Muscle layer of colon (tissue), 2 donors: ENCODE data around the gene DOLPP1.

Source experiments
- H3K27ac ChIP-seq: one replicate; pipeline ENCODE4 v1.7.0; 2013; ENCODE audit warnings: low read depth, mild to moderate bottlenecking, low read length, moderate library complexity
- H3K27me3 ChIP-seq, 2 donors: one replicate each; pipeline ENCODE4 v1.7.0; 2013; ENCODE audit warnings: low read length in 2 of 2, mild to moderate bottlenecking in 2 of 2; ENCODE audit not compliant: insufficient read depth in 2 of 2, control insufficient read depth in 1 of 2
- H3K36me3 ChIP-seq: one replicate; pipeline ENCODE4 v1.7.0; 2013; ENCODE audit warnings: mild to moderate bottlenecking, low read length; ENCODE audit not compliant: insufficient read depth
- H3K4me1 ChIP-seq: one replicate; pipeline ENCODE4 v1.7.0; 2013; ENCODE audit warnings: mild to moderate bottlenecking, low read length; ENCODE audit not compliant: insufficient read depth
- H3K4me3 ChIP-seq, 2 donors: one replicate each; pipeline ENCODE4 v1.7.0; 2013; ENCODE audit warnings: low read length in 2 of 2, low read depth in 1 of 2, mild to moderate bottlenecking in 1 of 2, moderate library complexity in 1 of 2
- H3K9ac ChIP-seq: one replicate; pipeline ENCODE4 v1.7.0; 2013; ENCODE audit warnings: low read length
- H3K9me3 ChIP-seq: one replicate; pipeline ENCODE4 v1.7.0; 2013; ENCODE audit warnings: mild to moderate bottlenecking, low read length
- donor health status: abdominal sarcoma.
- donor health status: Adenocarcinoma of cecum.

The DOLPP1 gene

GRCh38 chr9:129042016-129042415 is 38.9 kb upstream of the DOLPP1 start:
- Histone ChIP-seq H3K9ac (no peak overlapping the region), H3K4me1 (peaks cover 13% of the 10 kb centered on the region), H3K36me3 (peaks cover 18% of the 10 kb centered on the region), H3K27ac (no peak overlapping the region), H3K9me3 (no peaks in the 10 kb centered on the region), H3K4me3 (no peak overlapping the region), H3K27me3 (no peaks in the 10 kb centered on the region)

DNA sequence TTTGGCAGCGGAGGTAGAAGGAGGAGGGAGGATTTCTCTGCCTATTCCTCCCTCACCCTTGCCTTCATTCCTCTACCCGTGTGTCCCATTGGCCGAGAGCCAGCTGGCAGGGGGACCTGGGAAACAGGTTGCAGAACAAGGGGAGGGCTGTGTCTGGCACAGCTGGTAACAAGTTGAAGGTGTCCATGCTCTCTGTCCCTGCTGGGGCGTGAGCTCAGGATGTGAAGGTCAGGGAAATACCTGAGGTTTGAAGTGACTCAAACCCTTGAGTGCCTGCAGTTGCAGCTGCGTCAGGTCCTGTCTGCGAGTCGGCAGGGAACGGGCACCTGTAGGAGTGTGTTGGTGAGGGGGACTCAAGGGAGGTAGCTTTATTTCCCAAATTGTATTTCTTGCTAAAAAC is 28.3 kb upstream of the DOLPP1 start:
- peaks cover 28% of the 10 kb centered on the region for H3K36me3 ChIP-seq
- H3K4me3 ChIP-seq, result no peak overlapping the region
- no peaks in the 10 kb centered on the region for H3K9me3 ChIP-seq
- no peaks in the 10 kb centered on the region for H3K27me3 ChIP-seq
- H3K9ac ChIP-seq, result no peak overlapping the region
- H3K4me1 ChIP-seq, result no peaks in the 10 kb centered on the region
- H3K27ac ChIP-seq, result no peak overlapping the region

DNA sequence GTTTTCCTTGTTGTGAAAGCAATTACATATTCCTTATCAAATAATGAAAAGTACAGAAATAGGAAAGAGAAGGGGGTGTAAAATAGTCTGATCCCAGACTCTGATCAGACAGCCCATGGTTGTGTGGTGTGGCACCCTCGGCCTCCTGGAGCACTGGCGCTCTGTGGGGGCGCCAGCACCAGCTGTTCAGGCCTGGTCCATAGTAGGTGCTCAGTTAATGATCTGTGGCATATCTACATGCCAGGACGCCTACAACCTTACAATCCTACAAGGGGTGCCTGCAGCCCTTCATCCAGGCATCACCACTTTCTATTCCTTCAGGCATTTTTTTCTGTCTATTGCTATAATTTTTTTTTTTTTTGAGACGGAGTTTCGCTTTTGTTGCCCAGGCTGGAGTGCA is 27.9 kb upstream of the DOLPP1 start:
- no peak overlapping the region for H3K27ac ChIP-seq
- peaks cover 25% of the 10 kb centered on the region for H3K36me3 ChIP-seq
- H3K9me3 ChIP-seq, result no peaks in the 10 kb centered on the region
- no peak overlapping the region for H3K9ac ChIP-seq
- no peaks in the 10 kb centered on the region for H3K4me1 ChIP-seq
- H3K4me3 ChIP-seq, result no peak overlapping the region
- no peaks in the 10 kb centered on the region for H3K27me3 ChIP-seq

GRCh38 chr9:129054163-129054851 is 26.6 kb upstream of the DOLPP1 start:
- Histone ChIP-seq H3K27ac (no peak overlapping the region), H3K36me3 (peaks cover 17% of the 10 kb centered on the region), H3K4me3 (no peak overlapping the region), H3K9me3 (no peaks in the 10 kb centered on the region), H3K27me3 (no peaks in the 10 kb centered on the region), H3K4me1 (no peaks in the 10 kb centered on the region), H3K9ac (no peak overlapping the region)

GRCh38 chr9:129058965-129059795 is 21.7 kb upstream of the DOLPP1 start:
- Histone ChIP-seq H3K9ac (no peak overlapping the region), H3K9me3 (no peaks in the 10 kb centered on the region), H3K27ac (no peak overlapping the region), H3K36me3 (peaks cover 29% of the 10 kb centered on the region), H3K27me3 (no peaks in the 10 kb centered on the region), H3K4me3 (no peak overlapping the region), H3K4me1 (no peaks in the 10 kb centered on the region)

DNA sequence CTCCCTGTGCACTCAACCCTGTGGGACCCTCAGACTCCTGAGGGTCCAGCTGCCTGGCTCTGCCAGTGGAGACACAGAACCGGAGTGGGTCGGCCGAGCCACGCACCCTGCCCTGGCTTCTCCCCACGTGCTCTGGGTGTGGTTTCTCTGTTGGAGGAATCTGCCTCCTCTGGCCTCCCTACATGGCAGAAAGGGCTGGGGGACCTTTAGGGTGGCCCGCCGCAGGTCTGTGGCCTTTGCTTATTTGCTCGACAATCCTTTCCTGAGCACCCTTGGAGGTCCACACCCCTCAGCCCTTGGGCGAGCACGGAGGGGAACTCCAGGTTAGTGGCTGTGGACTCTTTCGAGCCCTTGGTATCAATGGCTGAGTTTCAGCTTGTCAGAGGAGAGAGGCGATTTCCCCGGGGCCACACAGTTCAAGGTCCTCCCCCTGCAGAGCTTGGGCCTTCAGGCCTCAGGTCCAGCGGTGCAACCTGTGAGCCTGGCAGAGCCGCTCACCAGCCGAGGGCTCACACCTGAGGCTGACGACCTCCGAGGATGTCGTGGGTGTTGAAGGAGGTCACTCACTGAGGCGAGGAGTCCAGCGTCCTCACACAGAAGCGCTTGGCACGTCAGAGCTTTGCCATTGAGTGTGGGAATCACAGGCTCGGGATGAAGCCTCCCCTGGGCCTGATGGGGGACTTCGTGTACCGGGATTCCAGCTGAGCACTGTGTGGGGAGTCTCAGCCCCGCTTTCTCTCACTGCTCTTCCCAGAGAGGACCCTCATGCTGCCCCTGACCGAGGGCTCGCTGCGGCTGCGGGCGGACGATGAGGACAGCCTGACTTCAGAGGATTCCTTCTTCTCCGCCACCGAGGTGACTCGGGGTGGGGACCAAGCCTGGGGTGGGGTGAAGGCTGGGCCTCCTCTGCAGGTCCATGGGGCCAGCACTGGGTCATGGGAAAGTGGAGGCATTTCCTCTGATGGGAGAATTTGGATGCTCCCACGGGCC is 20.8 kb upstream of the DOLPP1 start:
- Histone ChIP-seq H3K4me1 (no peaks in the 10 kb centered on the region), H3K36me3 (peaks cover 29% of the 10 kb centered on the region), H3K27me3 (no peaks in the 10 kb centered on the region), H3K27ac (no peak overlapping the region), H3K9me3 (no peaks in the 10 kb centered on the region), H3K4me3 (no peak overlapping the region), H3K9ac (no peak overlapping the region)

- H3K4me3 ChIP-seq, result no peak overlapping the region
- no peaks in the 10 kb centered on the region for H3K9me3 ChIP-seq
- no peaks in the 10 kb centered on the region for H3K4me1 ChIP-seq
- peaks cover 34% of the 10 kb centered on the region for H3K36me3 ChIP-seq
- H3K27me3 ChIP-seq, result no peaks in the 10 kb centered on the region
- no peak overlapping the region for H3K27ac ChIP-seq
- no peak overlapping the region for H3K9ac ChIP-seq
These were observed 19.9 kb upstream of the DOLPP1 start for GRCh38 chr9:129060991-129061390.

DNA sequence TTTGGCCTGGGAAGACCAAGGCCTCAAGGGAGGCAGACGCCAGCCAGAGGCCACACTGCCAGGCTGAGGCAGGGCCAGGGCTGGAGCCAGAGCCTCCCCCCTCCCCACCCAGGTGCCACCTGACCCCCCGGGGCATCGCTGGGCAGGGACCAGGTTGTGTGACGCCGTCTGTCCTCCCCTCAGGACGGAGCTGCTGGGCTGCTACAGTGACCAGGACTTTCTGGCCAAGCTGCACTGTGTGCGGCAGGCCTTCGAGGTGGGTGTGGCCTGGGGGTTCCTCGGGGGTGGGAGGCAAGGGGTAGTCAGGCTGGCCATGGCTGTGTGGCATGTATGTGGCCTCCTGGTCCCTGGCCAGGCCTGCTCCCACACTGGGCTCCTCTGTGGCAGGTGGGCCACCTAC is 17.9 kb upstream of the DOLPP1 start:
- no peaks in the 10 kb centered on the region for H3K27me3 ChIP-seq
- no peaks in the 10 kb centered on the region for H3K4me1 ChIP-seq
- H3K27ac ChIP-seq, result no peak overlapping the region
- no peaks in the 10 kb centered on the region for H3K9me3 ChIP-seq
- no peak overlapping the region for H3K9ac ChIP-seq
- H3K4me3 ChIP-seq, result no peak overlapping the region
- peaks cover 40% of the 10 kb centered on the region for H3K36me3 ChIP-seq

GRCh38 chr9:129064499-129064908 is 16.4 kb upstream of the DOLPP1 start:
- H3K36me3 ChIP-seq, result peaks cover 41% of the 10 kb centered on the region
- no peaks in the 10 kb centered on the region for H3K9me3 ChIP-seq
- H3K4me3 ChIP-seq, result no peak overlapping the region
- H3K27me3 ChIP-seq, result no peaks in the 10 kb centered on the region
- H3K9ac ChIP-seq, result no peak overlapping the region
- H3K4me1 ChIP-seq, result no peaks in the 10 kb centered on the region
- no peak overlapping the region for H3K27ac ChIP-seq

- Histone ChIP-seq H3K4me1 (no peaks in the 10 kb centered on the region), H3K27ac (no peak overlapping the region), H3K9ac (no peak overlapping the region), H3K4me3 (no peak overlapping the region), H3K36me3 (peaks cover 23% of the 10 kb centered on the region), H3K27me3 (no peaks in the 10 kb centered on the region), H3K9me3 (no peaks in the 10 kb centered on the region)
These were observed 12.8 kb upstream of the DOLPP1 start for GRCh38 chr9:129068110-129068509.
